Raji (cell line): ENCODE results near the gene SF3A2.

ENCODE experiments used
- POLR2A ChIP-seq: IDR thresholded peaks from 2 replicates; pipeline ENCODE4 v1.6.1; 2011; ENCODE audit warnings: low read depth, low read length, control low read depth; ENCODE audit not compliant: insufficient read depth

SF3A2 gene

GRCh38 chr19:2239771-2240770, 3.4 kb downstream of the SF3A2 start:
- TF ChIP-seq POLR2A, result no peak

- TF ChIP-seq POLR2A, result no peak
Observed at GRCh38 chr19:2240881-2241760, 4.5 kb downstream of the SF3A2 start.

GRCh38 chr19:2242092-2242537, 5.5 kb downstream of the SF3A2 start:
- TF ChIP-seq POLR2A, result no peak

GRCh38 chr19:2242816-2243215, 6.2 kb downstream of the SF3A2 start:
- TF ChIP-seq POLR2A, result no peak

GRCh38 chr19:2243274-2244124, 6.9 kb downstream of the SF3A2 start:
- no peak for TF ChIP-seq POLR2A

- TF ChIP-seq POLR2A, result no peak
Observed at GRCh38 chr19:2244125-2244411, 7.4 kb downstream of the SF3A2 start.

- no peak for TF ChIP-seq POLR2A
Observed at GRCh38 chr19:2244486-2244885, 7.9 kb downstream of the SF3A2 start.

GRCh38 chr19:2245273-2245672, 8.6 kb downstream of the SF3A2 start:
- TF ChIP-seq POLR2A, result no peak

GRCh38 chr19:2246014-2246620, 9.5 kb downstream of the SF3A2 start:
- no peak for TF ChIP-seq POLR2A

GRCh38 chr19:2246801-2247361, 10.3 kb downstream of the SF3A2 start:
- no peak for TF ChIP-seq POLR2A

- TF ChIP-seq POLR2A, result no peak
Observed at GRCh38 chr19:2247433-2248101, 10.9 kb downstream of the SF3A2 start.

GRCh38 chr19:2248136-2249009, 11.7 kb downstream of the SF3A2 start:
- TF ChIP-seq POLR2A, result no peak

GRCh38 chr19:2249010-2249866, 12.6 kb downstream of the SF3A2 start, which contains the start of gene AMH:
AMH (plus strand) TSS chr19:2249323; CDS start chr19:2249333, 10 bp downstream.
- TF ChIP-seq POLR2A, result no peak
